ENCODE measurements around the gene FTO.

Gene FTO

GRCh38 chr16:53785916-53786315 is 82.0 kb downstream of the FTO start:
- no peak for DNase-seq

GRCh38 chr16:53787423-53787822 is 83.5 kb downstream of the FTO start:
- no peak for DNase-seq

- no peak for DNase-seq
These were observed 85.2 kb downstream of the FTO start for GRCh38 chr16:53789137-53789536.

- peak; percentile 65 for DNase-seq
These were observed 88.4 kb downstream of the FTO start for GRCh38 chr16:53792161-53792951.

- DNase-seq, result no peak
These were observed 99.5 kb downstream of the FTO start for GRCh38 chr16:53803451-53803850.

GRCh38 chr16:53803998-53804397 is 100.0 kb downstream of the FTO start:
- DNase-seq, result no peak

GRCh38 chr16:53804467-53804866 is 100.5 kb downstream of the FTO start:
- no peak for DNase-seq

GRCh38 chr16:53805113-53805512 is 101.2 kb downstream of the FTO start:
- DNase-seq, result no peak

- DNase-seq, result no peak
These were observed 101.8 kb downstream of the FTO start for GRCh38 chr16:53805752-53806151.

- DNase-seq, result no peak
These were observed 105.4 kb downstream of the FTO start for GRCh38 chr16:53809088-53809932.

GRCh38 chr16:53812914-53813313 is 109.0 kb downstream of the FTO start:
- no peak for DNase-seq

- no peak for DNase-seq
These were observed 110.8 kb downstream of the FTO start for GRCh38 chr16:53814801-53815200.

- no peak for DNase-seq
These were observed 112.4 kb downstream of the FTO start for GRCh38 chr16:53816211-53816836.

GRCh38 chr16:53817117-53817755 is 113.3 kb downstream of the FTO start:
- DNase-seq, result no peak

- DNase-seq, result no peak
These were observed 114.0 kb downstream of the FTO start for GRCh38 chr16:53817812-53818550.

- DNase-seq, result no peak
These were observed 117.5 kb downstream of the FTO start for GRCh38 chr16:53821487-53821886.

GRCh38 chr16:53821957-53822625 is 118.1 kb downstream of the FTO start:
- no peak for DNase-seq

GRCh38 chr16:53822936-53823529 is 119.1 kb downstream of the FTO start:
- no peak for DNase-seq

GRCh38 chr16:53826658-53827057 is 122.7 kb downstream of the FTO start:
- DNase-seq, result no peak

GRCh38 chr16:53827741-53828140 is 123.8 kb downstream of the FTO start:
- DNase-seq, result peak; percentile 78

GRCh38 chr16:53829186-53829747 is 125.3 kb downstream of the FTO start:
- no peak for DNase-seq
